ENCODE results near the gene TRIM75. TPM values are rescaled to one million over a fixed set of nuclear protein-coding genes. Genes with fewer than 3 reads are reported as not detected.

Gene TRIM75
- total and polyA plus RNA-seq, 10 of the 15 experiments (the other 5 are each of a cell fraction or from before 2014, with no cell fraction given): not detected

DNA sequence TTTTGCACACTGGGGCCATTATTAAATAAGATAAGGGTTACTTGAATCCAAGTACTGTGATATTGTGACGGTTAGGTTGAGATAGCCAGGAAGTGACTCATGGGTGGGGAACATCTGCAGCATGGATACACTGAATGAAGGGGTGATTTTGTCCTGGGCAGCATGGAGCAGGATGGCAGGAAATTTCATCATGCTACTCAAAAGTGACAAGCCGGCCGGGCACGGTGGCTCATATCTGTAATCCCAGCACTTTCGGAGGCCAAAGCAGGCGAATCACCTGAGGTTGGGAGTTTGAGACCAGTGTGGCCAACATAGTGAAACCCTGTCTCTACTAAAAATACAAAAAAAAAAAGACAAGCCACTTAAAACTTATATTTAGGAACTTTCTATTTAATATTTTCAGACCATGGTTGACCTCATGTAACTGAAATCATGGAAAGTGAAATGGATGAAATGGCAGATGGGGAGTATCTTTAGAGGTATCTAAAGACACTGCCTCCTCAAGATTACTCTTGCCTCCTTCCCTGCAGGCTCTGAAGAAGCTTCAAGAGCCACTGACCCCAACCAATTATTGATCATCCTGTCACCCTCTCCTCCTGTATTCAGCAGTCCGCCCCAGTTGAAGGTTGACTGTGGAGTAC lies 25.8 kb upstream of the TRIM75 start:
- H3K4me3 ChIP-seq: no peak overlapping the region
- no peak overlapping the region for H3K9ac ChIP-seq (ENCODE audit: control insufficient read depth, insufficient read depth, low read length)
- 75% methylated on average over 7 of the region's 7 CpGs for WGBS (ENCODE audit: insufficient coverage, insufficient replicate concordance, low lambda C conversion rate, missing lambda C conversion rate)
- no peak overlapping the region for H3K4me2 ChIP-seq (ENCODE audit: control insufficient read depth, insufficient read depth)
- in situ Hi-C loops (cut with MboI): no loop called here
- no peaks in the 10 kb centered on the region for H3K4me1 ChIP-seq (ENCODE audit: control insufficient read depth, insufficient read depth, low read length)
- CTCF ChIA-PET: no interaction called here
- no TSS peak for BruUV-seq (replicated peaks)
- DNase-seq (ENCODE audit: low read depth, low spot score): no peak
- TF ChIP-seq IRF4 (IDR thresholded peaks at IDR 0.05; ENCODE audit: low read depth, low read length): no peak
- TF ChIP-seq FOXM1 (IDR thresholded peaks at IDR 0.05; ENCODE audit: low read depth, low read length): no peak
- TF ChIP-seq ZNF217 (IDR thresholded peaks at IDR 0.05): no peak
- no peak for TF ChIP-seq RELA (IDR thresholded peaks at IDR 0.05; ENCODE audit: borderline replicate concordance, partially characterized antibody)
- no peak for TF ChIP-seq SMAD1 (IDR thresholded peaks at IDR 0.05; ENCODE audit: low read depth, partially characterized antibody)
- TF ChIP-seq SRF (IDR thresholded peaks at IDR 0.05; ENCODE audit: low read depth in 2 of 2, low read length in 2 of 2): no peak
- no peak for TF ChIP-seq ZNF207 (IDR thresholded peaks at IDR 0.05; ENCODE audit: borderline replicate concordance)
- TF ChIP-seq, protein P1, sequence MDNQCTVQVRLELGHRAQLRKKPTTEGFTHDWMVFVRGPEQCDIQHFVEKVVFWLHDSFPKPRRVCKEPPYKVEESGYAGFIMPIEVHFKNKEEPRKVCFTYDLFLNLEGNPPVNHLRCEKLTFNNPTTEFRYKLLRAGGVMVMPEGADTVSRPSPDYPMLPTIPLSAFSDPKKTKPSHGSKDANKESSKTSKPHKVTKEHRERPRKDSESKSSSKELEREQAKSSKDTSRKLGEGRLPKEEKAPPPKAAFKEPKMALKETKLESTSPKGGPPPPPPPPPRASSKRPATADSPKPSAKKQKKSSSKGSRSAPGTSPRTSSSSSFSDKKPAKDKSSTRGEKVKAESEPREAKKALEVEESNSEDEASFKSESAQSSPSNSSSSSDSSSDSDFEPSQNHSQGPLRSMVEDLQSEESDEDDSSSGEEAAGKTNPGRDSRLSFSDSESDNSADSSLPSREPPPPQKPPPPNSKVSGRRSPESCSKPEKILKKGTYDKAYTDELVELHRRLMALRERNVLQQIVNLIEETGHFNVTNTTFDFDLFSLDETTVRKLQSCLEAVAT (IDR thresholded peaks at IDR 0.05): no peak
- no peak for TF ChIP-seq CHD2 (IDR thresholded peaks at IDR 0.05; ENCODE audit: borderline replicate concordance, low read depth, low read length)
- no peak for TF ChIP-seq EZH2 (IDR thresholded peaks at IDR 0.05; ENCODE audit: borderline replicate concordance, control insufficient read depth, low read depth, low read length)
- no peak for TF ChIP-seq BACH1 (IDR thresholded peaks at IDR 0.05; ENCODE audit: borderline replicate concordance)
- TF ChIP-seq PAX5 (IDR thresholded peaks at IDR 0.05; ENCODE audit: borderline replicate concordance, low read depth, low read length): no peak
- TF ChIP-seq SREBF2 (IDR thresholded peaks at IDR 0.05; ENCODE audit: low read length): no peak
- TF ChIP-seq RAD21 (IDR thresholded peaks at IDR 0.05; ENCODE audit: insufficient read depth, low read depth, low read length): no peak
- TF ChIP-seq JUNB (IDR thresholded peaks at IDR 0.05): no peak
- no peak for TF ChIP-seq EGR1 (IDR thresholded peaks at IDR 0.05; ENCODE audit: borderline replicate concordance in 1 of 2, low read depth in 2 of 2, low read length in 2 of 2)
- TF ChIP-seq PML (IDR thresholded peaks at IDR 0.05; ENCODE audit: low read length): no peak
- RAD21 ChIA-PET (ENCODE audit: unreplicated experiment): no interaction called here
- no peak for FAIRE-seq
- H3K27me3 ChIP-seq (replicated peaks in 1 of 2; ENCODE audit: control insufficient read depth in 2 of 2, insufficient read depth in 2 of 2, low read length in 1 of 2): no peaks in the 10 kb centered on the region; a peak in 2 of 4 replicates
- POLR2A ChIA-PET: no interaction called here
- no peaks in the 10 kb centered on the region for H3K9me3 ChIP-seq (replicated peaks; ENCODE audit: control insufficient read depth, insufficient read depth, low read length)
- ATAC-seq: no peak
- no peak overlapping the region for H3K27ac ChIP-seq (ENCODE audit: control insufficient read depth, insufficient read depth)
- H3K36me3 ChIP-seq (ENCODE audit: control insufficient read depth in 2 of 2, insufficient read depth in 2 of 2, low read length in 1 of 2): no peaks in the 10 kb centered on the region
- H3K79me2 ChIP-seq (ENCODE audit: control insufficient read depth, insufficient read depth, low read length): no peaks in the 10 kb centered on the region
- no peaks in the 10 kb centered on the region for H4K20me1 ChIP-seq (ENCODE audit: control insufficient read depth, insufficient read depth)
- SMC1A ChIA-PET (ENCODE audit: uncharacterized antibody, unreplicated experiment): no interaction called here
- no peak overlapping the region for H2AFZ ChIP-seq (ENCODE audit: control insufficient read depth, low read depth, low read length)
- intact Hi-C loops (cut with micrococcal nuclease; ENCODE audit: unreplicated experiment): no loop called here

Data from GM12878 (cell line).